ENCODE data around the gene MOGAT3. TPM values are rescaled to one million over a fixed set of nuclear protein-coding genes. Genes with fewer than 3 reads are reported as not detected.

The MOGAT3 gene
- total and polyA plus RNA-seq, 9 of the 15 experiments (the other 6 are each of a cell fraction or from before 2014, with no cell fraction given), result 0.07 to 0.17 (median 0.13) TPM; not detected in 6

DNA sequence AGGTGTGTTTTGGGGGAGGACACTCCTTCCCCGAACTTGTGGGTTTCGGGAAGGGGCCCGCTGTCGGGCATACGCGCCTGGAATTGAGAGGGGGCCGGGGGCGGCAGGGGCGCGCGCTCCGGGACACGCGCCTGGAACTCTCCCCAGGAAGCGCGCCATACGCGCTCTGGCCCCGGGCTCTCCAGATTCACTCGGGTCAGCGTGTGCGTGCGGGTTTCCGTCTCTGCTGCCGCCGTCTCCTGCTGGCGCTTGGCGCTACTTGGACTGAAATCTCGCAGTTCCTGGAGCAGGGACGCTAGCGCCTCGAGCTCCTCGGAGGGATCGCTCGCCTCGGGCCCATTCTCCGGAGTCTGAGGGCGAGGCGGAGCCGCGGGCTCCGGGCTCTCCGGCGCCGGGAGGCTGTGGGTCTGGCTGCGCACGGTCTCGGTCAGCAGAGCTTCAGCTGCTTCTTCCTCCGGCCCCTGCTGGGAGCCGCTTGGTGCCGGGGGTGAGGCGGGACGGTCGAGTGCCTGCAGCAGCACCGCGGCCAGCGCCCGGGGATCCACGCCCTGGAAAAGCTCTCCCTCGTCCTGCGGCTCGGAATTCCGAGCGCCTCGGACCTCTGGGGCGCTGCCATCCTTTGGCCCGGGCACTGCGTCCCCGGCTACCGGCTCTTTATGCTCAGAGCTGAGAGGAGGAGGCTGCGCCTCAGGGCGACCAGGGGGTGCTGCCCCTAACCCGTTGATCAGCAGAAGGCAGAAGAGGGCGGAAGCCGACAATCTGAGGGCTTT is 36.6 kb downstream of the MOGAT3 start (continued):
- TF ChIP-seq SAP30 (IDR thresholded peaks at IDR 0.05; ENCODE audit: borderline replicate concordance, insufficient read depth, low read depth, low read length, poor library complexity, severe bottlenecking), result peak; percentile 59
- 0 out of 2 replicates have a peak, but pooled peaks have one; percentile 11 for TF ChIP-seq ZFX (CRISPR knock-in tag; IDR thresholded peaks at IDR 0.05)
- peak; percentile 85 for TF ChIP-seq MIER1 (IDR thresholded peaks at IDR 0.05; ENCODE audit: low read depth)
- TF ChIP-seq SOX6 (IDR thresholded peaks at IDR 0.05), result no peak
- peak; percentile 22; the same call in 1 of the 2 replicates for TF ChIP-seq XRCC5 (IDR thresholded peaks at IDR 0.05; ENCODE audit: low read depth, low read length)
- TF ChIP-seq RBFOX2 (IDR thresholded peaks at IDR 0.05; ENCODE audit: low read depth, low read length), result peak; percentile 52; the same call in 1 of the 2 replicates
- TF ChIP-seq, protein P1, sequence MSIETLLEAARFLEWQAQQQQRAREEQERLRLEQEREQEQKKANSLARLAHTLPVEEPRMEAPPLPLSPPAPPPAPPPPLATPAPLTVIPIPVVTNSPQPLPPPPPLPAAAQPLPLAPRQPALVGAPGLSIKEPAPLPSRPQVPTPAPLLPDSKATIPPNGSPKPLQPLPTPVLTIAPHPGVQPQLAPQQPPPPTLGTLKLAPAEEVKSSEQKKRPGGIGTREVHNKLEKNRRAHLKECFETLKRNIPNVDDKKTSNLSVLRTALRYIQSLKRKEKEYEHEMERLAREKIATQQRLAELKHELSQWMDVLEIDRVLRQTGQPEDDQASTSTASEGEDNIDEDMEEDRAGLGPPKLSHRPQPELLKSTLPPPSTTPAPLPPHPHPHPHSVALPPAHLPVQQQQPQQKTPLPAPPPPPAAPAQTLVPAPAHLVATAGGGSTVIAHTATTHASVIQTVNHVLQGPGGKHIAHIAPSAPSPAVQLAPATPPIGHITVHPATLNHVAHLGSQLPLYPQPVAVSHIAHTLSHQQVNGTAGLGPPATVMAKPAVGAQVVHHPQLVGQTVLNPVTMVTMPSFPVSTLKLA (conservative IDR thresholded peaks at IDR 0.05), result peak in 1 of 2 experiments; percentile 51; a peak in 1 of 4 replicates
- no peak for TF ChIP-seq SRSF9 (IDR thresholded peaks at IDR 0.05; ENCODE audit: borderline replicate concordance, low read depth, low read length)
- no peak for TF ChIP-seq TAF9B (IDR thresholded peaks at IDR 0.05; ENCODE audit: partially characterized antibody)
- no peak for TF ChIP-seq MAFG (tag; conservative IDR thresholded peaks at IDR 0.05)
- TF ChIP-seq EZH2 (IDR thresholded peaks at IDR 0.05; ENCODE audit: borderline replicate concordance, low read depth, low read length), result no peak
- peak; percentile 94 for TF ChIP-seq EHMT2 (IDR thresholded peaks at IDR 0.05)
- TF ChIP-seq HMGN3 (IDR thresholded peaks at IDR 0.05; ENCODE audit: borderline replicate concordance, extremely low read depth, insufficient read length, low read depth, low read length), result peak; percentile 34
- no peak for TF ChIP-seq POU5F1 (IDR thresholded peaks at IDR 0.05; ENCODE audit: borderline replicate concordance, low read depth, low read length, partially characterized antibody)
- TF ChIP-seq, protein P2, sequence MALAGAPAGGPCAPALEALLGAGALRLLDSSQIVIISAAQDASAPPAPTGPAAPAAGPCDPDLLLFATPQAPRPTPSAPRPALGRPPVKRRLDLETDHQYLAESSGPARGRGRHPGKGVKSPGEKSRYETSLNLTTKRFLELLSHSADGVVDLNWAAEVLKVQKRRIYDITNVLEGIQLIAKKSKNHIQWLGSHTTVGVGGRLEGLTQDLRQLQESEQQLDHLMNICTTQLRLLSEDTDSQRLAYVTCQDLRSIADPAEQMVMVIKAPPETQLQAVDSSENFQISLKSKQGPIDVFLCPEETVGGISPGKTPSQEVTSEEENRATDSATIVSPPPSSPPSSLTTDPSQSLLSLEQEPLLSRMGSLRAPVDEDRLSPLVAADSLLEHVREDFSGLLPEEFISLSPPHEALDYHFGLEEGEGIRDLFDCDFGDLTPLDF (CRISPR knock-in tag; IDR thresholded peaks at IDR 0.05), result no peak
- no peak for TF ChIP-seq ZNF766 (CRISPR knock-in tag; conservative IDR thresholded peaks at IDR 0.05)
- TF ChIP-seq TFAP4 (CRISPR knock-in tag; IDR thresholded peaks at IDR 0.05; ENCODE audit: borderline replicate concordance), result peak; percentile 73; the same call in 1 of the 2 replicates
- TF ChIP-seq HDAC1 (IDR thresholded peaks at IDR 0.05), result peak in 1 of 2 experiments; percentile 35; a peak in 1 of 4 replicates
- TF ChIP-seq, protein P3, sequence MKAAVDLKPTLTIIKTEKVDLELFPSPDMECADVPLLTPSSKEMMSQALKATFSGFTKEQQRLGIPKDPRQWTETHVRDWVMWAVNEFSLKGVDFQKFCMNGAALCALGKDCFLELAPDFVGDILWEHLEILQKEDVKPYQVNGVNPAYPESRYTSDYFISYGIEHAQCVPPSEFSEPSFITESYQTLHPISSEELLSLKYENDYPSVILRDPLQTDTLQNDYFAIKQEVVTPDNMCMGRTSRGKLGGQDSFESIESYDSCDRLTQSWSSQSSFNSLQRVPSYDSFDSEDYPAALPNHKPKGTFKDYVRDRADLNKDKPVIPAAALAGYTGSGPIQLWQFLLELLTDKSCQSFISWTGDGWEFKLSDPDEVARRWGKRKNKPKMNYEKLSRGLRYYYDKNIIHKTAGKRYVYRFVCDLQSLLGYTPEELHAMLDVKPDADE (conservative IDR thresholded peaks at IDR 0.05; ENCODE audit: control insufficient read depth, low read depth, low read length), result 0 out of 2 replicates have a peak, but pooled peaks have one; percentile 14
- TF ChIP-seq TOE1 (IDR thresholded peaks at IDR 0.05; ENCODE audit: borderline replicate concordance), result no peak
- no peak for TF ChIP-seq TOE1 (CRISPR knock-in tag; IDR thresholded peaks at IDR 0.05; ENCODE audit: borderline replicate concordance, low read depth)

Data from K562 (cell line).